Nephron progenitor cell (in vitro differentiated cells): ENCODE results near the gene CERS1.
"Not testable (repeated sequence)": the region's sequence is repeated elsewhere in the genome, so short reads cannot be mapped to it uniquely, and the experiment has no call there.

Source experiments
- DNase-seq: peaks from one replicate; pipeline ENCODE4 v3.0.0; 2021
- H3K27ac Mint-ChIP-seq: 2 replicates; pipeline ENCODE4 v1.8.0; 2021; ENCODE audit warnings: mild to moderate bottlenecking, moderate library complexity, mixed read lengths
- H3K27me3 Mint-ChIP-seq: 2 replicates; pipeline ENCODE4 v1.8.0; 2021; ENCODE audit warnings: mild to moderate bottlenecking, low read depth, mixed read lengths; ENCODE audit not compliant: poor library complexity
- H3K36me3 Mint-ChIP-seq: 2 replicates; pipeline ENCODE4 v1.8.0; 2021; ENCODE audit warnings: low read depth, mixed read lengths
- H3K4me1 Mint-ChIP-seq: 2 replicates; pipeline ENCODE4 v1.8.0; 2021; ENCODE audit warnings: mixed read lengths
- H3K4me3 Mint-ChIP-seq: 2 replicates; pipeline ENCODE4 v1.8.0; 2021; ENCODE audit warnings: mild to moderate bottlenecking, moderate library complexity, mixed read lengths
- H3K9me3 Mint-ChIP-seq: 2 replicates; pipeline ENCODE4 v1.8.0; 2021; ENCODE audit warnings: mild to moderate bottlenecking, moderate library complexity, mixed read lengths
- CTCF ChIP-seq: fragments of 200-600 bp; sonication (generic); IDR thresholded peaks from 2 replicates; pipeline ENCODE4 v1.5.0; 2021; ENCODE audit warnings: antibody characterized with exemption

CERS1 gene

GRCh38 chr19:18906605-18907519 is 10.9 kb upstream of the CERS1 start:
- peaks cover 7% of the 10 kb centered on the region for H3K4me1 Mint-ChIP-seq
- no peak for DNase-seq
- H3K27me3 Mint-ChIP-seq, result no peaks in the 10 kb centered on the region
- TF ChIP-seq CTCF, result no peak
- no peak overlapping the region for H3K4me3 Mint-ChIP-seq
- peaks cover 5% of the 10 kb centered on the region for H3K36me3 Mint-ChIP-seq
- H3K9me3 Mint-ChIP-seq, result no peaks in the 10 kb centered on the region
- no peak overlapping the region for H3K27ac Mint-ChIP-seq

- no peak for TF ChIP-seq CTCF
- no peak for DNase-seq
- H3K27me3 Mint-ChIP-seq, result no peaks in the 10 kb centered on the region
- H3K9me3 Mint-ChIP-seq, result no peaks in the 10 kb centered on the region
- H3K27ac Mint-ChIP-seq, result peak overlapping the region; percentile 77
- H3K4me3 Mint-ChIP-seq, result no peak overlapping the region
- H3K36me3 Mint-ChIP-seq, result peaks cover 17% of the 10 kb centered on the region
- peaks cover 7% of the 10 kb centered on the region for H3K4me1 Mint-ChIP-seq
Measured at GRCh38 chr19:18905513-18906236, 9.7 kb upstream of the CERS1 start.

GRCh38 chr19:18905058-18905456 is 9.1 kb upstream of the CERS1 start:
- H3K4me1 Mint-ChIP-seq, result peaks cover 7% of the 10 kb centered on the region
- peaks cover 18% of the 10 kb centered on the region for H3K36me3 Mint-ChIP-seq
- no peaks in the 10 kb centered on the region for H3K9me3 Mint-ChIP-seq
- no peak for TF ChIP-seq CTCF
- H3K27ac Mint-ChIP-seq, result no peak overlapping the region
- no peak for DNase-seq
- H3K27me3 Mint-ChIP-seq, result no peaks in the 10 kb centered on the region
- no peak overlapping the region for H3K4me3 Mint-ChIP-seq

- Mint-ChIP-seq H3K9me3 (no peaks in the 10 kb centered on the region), H3K4me1 (peaks cover 7% of the 10 kb centered on the region), H3K4me3 (no peak overlapping the region), H3K27me3 (no peaks in the 10 kb centered on the region), H3K27ac (no peak overlapping the region), H3K36me3 (peaks cover 14% of the 10 kb centered on the region)
- DNase-seq, result no peak
- no peak for TF ChIP-seq CTCF
Measured at GRCh38 chr19:18904334-18905057, 8.5 kb upstream of the CERS1 start.

- Mint-ChIP-seq H3K9me3 (no peaks in the 10 kb centered on the region), H3K36me3 (peaks cover 13% of the 10 kb centered on the region), H3K27ac (peak overlapping the region; percentile 88), H3K4me3 (no peak overlapping the region), H3K27me3 (no peaks in the 10 kb centered on the region), H3K4me1 (peaks cover 7% of the 10 kb centered on the region)
- TF ChIP-seq CTCF, result no peak
- DNase-seq, result no peak
Measured at GRCh38 chr19:18903156-18904037, 7.4 kb upstream of the CERS1 start.

- H3K36me3 Mint-ChIP-seq, result peaks cover 13% of the 10 kb centered on the region
- not testable (repeated sequence) for DNase-seq, H3K4me1 Mint-ChIP-seq, H3K27me3 Mint-ChIP-seq, H3K4me3 Mint-ChIP-seq, H3K9me3 Mint-ChIP-seq, H3K27ac Mint-ChIP-seq
Measured at GRCh38 chr19:18902519-18902918, 6.6 kb upstream of the CERS1 start.
